Dendritic cell treated with granulocyte-macrophage colony-stimulating factor and Interleukin-4, amounts not matched to agents 40 ng/mL and 50 ng/mL, for 4 days (primary cell): Measurements from ENCODE around the gene ELOVL1.
"Not testable (repeated sequence)": the region's sequence is repeated elsewhere in the genome, so short reads cannot be mapped to it uniquely, and the experiment has no call there.

Experiments
- H3K27ac Mint-ChIP-seq: one replicate; pipeline ENCODE4 v1.8.0; 2022; ENCODE audit warnings: mild to moderate bottlenecking, mixed read lengths
- H3K27me3 Mint-ChIP-seq: one replicate; pipeline ENCODE4 v1.8.0; 2022; ENCODE audit warnings: mild to moderate bottlenecking, mixed read lengths
- H3K36me3 Mint-ChIP-seq: one replicate; pipeline ENCODE4 v1.8.0; 2022; ENCODE audit warnings: low read depth, mixed read lengths
- H3K4me1 Mint-ChIP-seq: one replicate; pipeline ENCODE4 v1.8.0; 2022; ENCODE audit warnings: low read depth, mixed read lengths
- H3K4me3 Mint-ChIP-seq: one replicate; pipeline ENCODE4 v1.8.0; 2022; ENCODE audit warnings: mild to moderate bottlenecking, moderate library complexity, mixed read lengths
- H3K9me3 Mint-ChIP-seq: one replicate; pipeline ENCODE4 v1.8.0; 2022; ENCODE audit warnings: mixed read lengths
- intact Hi-C: fragments of 100-400 bp; cut with micrococcal nuclease; formaldehyde crosslinking; loops from one replicate; pipeline ENCODE4 v1.15.0; 2022

The ELOVL1 gene

GRCh38 chr1:43370564-43370963 is 2.8 kb upstream of the ELOVL1 start:
- Mint-ChIP-seq H3K4me3 (no peak overlapping the region), H3K36me3 (peaks cover 33% of the 10 kb centered on the region), H3K9me3 (no peaks in the 10 kb centered on the region), H3K27ac (peak overlapping the region; percentile 23), H3K4me1 (peaks cover 36% of the 10 kb centered on the region), H3K27me3 (no peaks in the 10 kb centered on the region)
- intact Hi-C loops, result no loop called here

- H3K9me3 Mint-ChIP-seq, H3K4me3 Mint-ChIP-seq, H3K27me3 Mint-ChIP-seq, intact Hi-C loops, H3K27ac Mint-ChIP-seq: not testable (repeated sequence)
- Mint-ChIP-seq H3K36me3 (peaks cover 40% of the 10 kb centered on the region), H3K4me1 (peaks cover 39% of the 10 kb centered on the region)
Observed at GRCh38 chr1:43369779-43370178, 2.0 kb upstream of the ELOVL1 start.

- H3K27ac Mint-ChIP-seq, result peak overlapping the region; percentile 99
- H3K27me3 Mint-ChIP-seq, result no peaks in the 10 kb centered on the region
- H3K4me1 Mint-ChIP-seq, result peaks cover 51% of the 10 kb centered on the region
- intact Hi-C loops, result loop anchor here (1.0 kb wide), 2 partner anchors 10 to 13 kb away; partner anchors contain the start of gene CDC20
- peak overlapping the region; percentile 98 for H3K4me3 Mint-ChIP-seq
- H3K36me3 Mint-ChIP-seq, result peaks cover 52% of the 10 kb centered on the region
- H3K9me3 Mint-ChIP-seq, result no peaks in the 10 kb centered on the region
Observed at GRCh38 chr1:43368646-43369020, 822 bp upstream of the ELOVL1 start.

GRCh38 chr1:43367026-43367903 is 546 bp downstream of the ELOVL1 start:
- no peaks in the 10 kb centered on the region for H3K27me3 Mint-ChIP-seq
- peak overlapping the region; percentile 99 for H3K27ac Mint-ChIP-seq
- intact Hi-C loops, result no loop called here
- H3K4me1 Mint-ChIP-seq, result peaks cover 64% of the 10 kb centered on the region
- H3K4me3 Mint-ChIP-seq, result peak overlapping the region; percentile 96
- no peaks in the 10 kb centered on the region for H3K9me3 Mint-ChIP-seq
- H3K36me3 Mint-ChIP-seq, result peaks cover 66% of the 10 kb centered on the region

- peaks cover 72% of the 10 kb centered on the region for H3K36me3 Mint-ChIP-seq
Observed at GRCh38 chr1:43366601-43367025, 1.2 kb downstream of the ELOVL1 start.

GRCh38 chr1:43366179-43366578 is 1.6 kb downstream of the ELOVL1 start:
- H3K4me3 Mint-ChIP-seq, result peak overlapping the region; percentile 96
- peaks cover 76% of the 10 kb centered on the region for H3K36me3 Mint-ChIP-seq
- no peaks in the 10 kb centered on the region for H3K27me3 Mint-ChIP-seq
- intact Hi-C loops, result no loop called here
- peaks cover 75% of the 10 kb centered on the region for H3K4me1 Mint-ChIP-seq
- no peaks in the 10 kb centered on the region for H3K9me3 Mint-ChIP-seq
- H3K27ac Mint-ChIP-seq, result peak overlapping the region; percentile 99

More at GRCh38 chr1:43366601-43367025, 1.2 kb downstream of the ELOVL1 start:
- no peaks in the 10 kb centered on the region for H3K27me3 Mint-ChIP-seq
- H3K4me1 Mint-ChIP-seq, result peaks cover 71% of the 10 kb centered on the region
- peak overlapping the region; percentile 99 for H3K27ac Mint-ChIP-seq
- peak overlapping the region; percentile 96 for H3K4me3 Mint-ChIP-seq
- intact Hi-C loops, result no loop called here
- no peaks in the 10 kb centered on the region for H3K9me3 Mint-ChIP-seq

- peaks cover 80% of the 10 kb centered on the region for H3K36me3 Mint-ChIP-seq
- H3K4me3 Mint-ChIP-seq, result peak overlapping the region; percentile 96
- no peaks in the 10 kb centered on the region for H3K27me3 Mint-ChIP-seq
- H3K9me3 Mint-ChIP-seq, result no peaks in the 10 kb centered on the region
- peaks cover 78% of the 10 kb centered on the region for H3K4me1 Mint-ChIP-seq
- peak overlapping the region; percentile 99 for H3K27ac Mint-ChIP-seq
- intact Hi-C loops, result no loop called here
Observed at GRCh38 chr1:43365678-43366077, 2.1 kb downstream of the ELOVL1 start.

GRCh38 chr1:43363935-43364525 is 3.8 kb downstream of the ELOVL1 start:
- peaks cover 90% of the 10 kb centered on the region for H3K4me1 Mint-ChIP-seq
- H3K36me3 Mint-ChIP-seq, result peaks cover 78% of the 10 kb centered on the region

GRCh38 chr1:43363283-43363934 is 4.4 kb downstream of the ELOVL1 start:
- Mint-ChIP-seq H3K27ac (no peak overlapping the region), H3K9me3 (no peaks in the 10 kb centered on the region), H3K36me3 (peaks cover 76% of the 10 kb centered on the region), H3K27me3 (no peaks in the 10 kb centered on the region), H3K4me1 (peaks cover 89% of the 10 kb centered on the region), H3K4me3 (no peak overlapping the region)
- intact Hi-C loops, result no loop called here

More at GRCh38 chr1:43363935-43364525, 3.8 kb downstream of the ELOVL1 start:
- Mint-ChIP-seq H3K27me3 (no peaks in the 10 kb centered on the region), H3K4me3 (no peak overlapping the region), H3K9me3 (no peaks in the 10 kb centered on the region), H3K27ac (no peak overlapping the region)
- intact Hi-C loops, result no loop called here

GRCh38 chr1:43360616-43361015 is 7.2 kb downstream of the ELOVL1 start:
- Mint-ChIP-seq H3K27ac (no peak overlapping the region), H3K9me3 (no peaks in the 10 kb centered on the region), H3K4me1 (peaks cover 67% of the 10 kb centered on the region), H3K36me3 (peaks cover 72% of the 10 kb centered on the region), H3K4me3 (no peak overlapping the region), H3K27me3 (no peaks in the 10 kb centered on the region)
- intact Hi-C loops, result no loop called here

- intact Hi-C loops, result loop anchor here (5.0 kb wide), 1 partner anchor 122 kb away; no protein-coding TSS in a partner anchor
- no peak overlapping the region for H3K4me3 Mint-ChIP-seq
- H3K27ac Mint-ChIP-seq, result no peak overlapping the region
- no peaks in the 10 kb centered on the region for H3K27me3 Mint-ChIP-seq
- peaks cover 65% of the 10 kb centered on the region for H3K36me3 Mint-ChIP-seq
- peaks cover 58% of the 10 kb centered on the region for H3K4me1 Mint-ChIP-seq
- H3K9me3 Mint-ChIP-seq, result no peaks in the 10 kb centered on the region
Observed at GRCh38 chr1:43359696-43360095, 8.1 kb downstream of the ELOVL1 start.

GRCh38 chr1:43358746-43359693 is 8.8 kb downstream of the ELOVL1 start, which contains the start of gene CDC20:
CDC20 (plus strand) TSS chr1:43358981; CDS start chr1:43359216, 235 bp downstream.
- Mint-ChIP-seq H3K27ac (peak within 1 kb of the TSS; percentile 97), H3K9me3 (no peaks in the 10 kb centered on the region), H3K4me3 (peak within 1 kb of the TSS; percentile 91), H3K36me3 (peaks cover 62% of the 10 kb centered on the region), H3K27me3 (no peaks in the 10 kb centered on the region), H3K4me1 (peaks cover 54% of the 10 kb centered on the region)
- intact Hi-C loops, result loop anchor here (1.0 to 5.0 kb wide), 3 partner anchors 9 to 122 kb away; partner anchors contain the start of genes ELOVL1, MED8 and SZT2
